Parathyroid adenoma (tissue), 2 donors: ENCODE results near the gene CNOT4.
"Not testable (repeated sequence)": the region's sequence is repeated elsewhere in the genome, so short reads cannot be mapped to it uniquely, and the experiment has no call there.

Experiments used
- H2AFZ ChIP-seq: fragments of 300-600 bp; sonication (generic); one replicate; pipeline ENCODE4 v1.7.0; 2017; ENCODE audit warnings: antibody characterized with exemption, mild to moderate bottlenecking
- H3K27ac ChIP-seq: fragments of 300-600 bp; sonication (generic); one replicate; pipeline ENCODE4 v1.7.0; 2017
- H3K27me3 ChIP-seq: fragments of 300-600 bp; sonication (generic); one replicate; pipeline ENCODE4 v1.7.0; 2017; ENCODE audit warnings: low read length; ENCODE audit not compliant: control insufficient read depth, insufficient read depth
- H3K36me3 ChIP-seq: fragments of 300-600 bp; sonication (generic); one replicate; pipeline ENCODE4 v1.7.0; 2017; ENCODE audit warnings: low read length; ENCODE audit not compliant: control insufficient read depth, insufficient read depth
- H3K4me1 ChIP-seq: fragments of 300-600 bp; sonication (generic); one replicate; pipeline ENCODE4 v1.7.0; 2017; ENCODE audit warnings: control low read depth
- H3K4me2 ChIP-seq: fragments of 300-600 bp; sonication (generic); one replicate; pipeline ENCODE4 v1.7.0; 2017; ENCODE audit warnings: low read length
- H3K4me3 ChIP-seq: fragments of 300-600 bp; sonication (generic); one replicate; pipeline ENCODE4 v1.7.0; 2017; ENCODE audit warnings: low read depth, low read length
- H3K79me2 ChIP-seq: fragments of 300-600 bp; sonication (generic); one replicate; pipeline ENCODE4 v1.7.0; 2017; ENCODE audit warnings: control low read depth
- H3K9ac ChIP-seq: fragments of 300-600 bp; sonication (generic); one replicate; pipeline ENCODE4 v1.7.0; 2017; ENCODE audit warnings: mild to moderate bottlenecking
- H3K9me3 ChIP-seq: fragments of 300-600 bp; sonication (generic); one replicate; pipeline ENCODE4 v1.7.0; 2017; ENCODE audit warnings: low read length; ENCODE audit not compliant: control insufficient read depth
- CTCF ChIP-seq: fragments of 300-600 bp; sonication (generic); IDR thresholded peaks from one replicate; pipeline ENCODE4 v1.7.0; 2017; ENCODE audit warnings: antibody characterized with exemption, mild to moderate bottlenecking
- donor health status: primary hyperparathyroidism.

The CNOT4 gene

GRCh38 chr7:135327458-135327857, 182.4 kb downstream of the CNOT4 start:
- H3K4me2 ChIP-seq = no peak overlapping the region
- H3K36me3 ChIP-seq = no peaks in the 10 kb centered on the region
- H3K27me3 ChIP-seq = no peaks in the 10 kb centered on the region
- H2AFZ ChIP-seq = no peak overlapping the region
- no peak overlapping the region for H3K4me3 ChIP-seq
- no peak overlapping the region for H3K27ac ChIP-seq
- H3K9ac ChIP-seq = no peak overlapping the region
- TF ChIP-seq CTCF = no peak
- H3K4me1 ChIP-seq = no peaks in the 10 kb centered on the region
- H3K79me2 ChIP-seq = no peaks in the 10 kb centered on the region
- no peaks in the 10 kb centered on the region for H3K9me3 ChIP-seq

GRCh38 chr7:135326636-135327280, 183.1 kb downstream of the CNOT4 start:
- no peaks in the 10 kb centered on the region for H3K4me1 ChIP-seq
- no peaks in the 10 kb centered on the region for H3K27me3 ChIP-seq
- H3K9me3 ChIP-seq = no peaks in the 10 kb centered on the region
- no peak overlapping the region for H3K4me3 ChIP-seq
- H3K79me2 ChIP-seq = no peaks in the 10 kb centered on the region
- no peaks in the 10 kb centered on the region for H3K36me3 ChIP-seq
- H3K27ac ChIP-seq = no peak overlapping the region
- no peak overlapping the region for H3K9ac ChIP-seq
- TF ChIP-seq CTCF = no peak
- no peak overlapping the region for H3K4me2 ChIP-seq
- H2AFZ ChIP-seq = no peak overlapping the region

- no peak overlapping the region for H3K4me3 ChIP-seq
- H3K9me3 ChIP-seq = no peaks in the 10 kb centered on the region
- no peak for TF ChIP-seq CTCF
- peaks cover 7% of the 10 kb centered on the region for H3K4me1 ChIP-seq
- H3K4me2 ChIP-seq = no peak overlapping the region
- no peaks in the 10 kb centered on the region for H3K36me3 ChIP-seq
- no peak overlapping the region for H3K27ac ChIP-seq
- no peak overlapping the region for H3K9ac ChIP-seq
- no peaks in the 10 kb centered on the region for H3K79me2 ChIP-seq
- no peak overlapping the region for H2AFZ ChIP-seq
- H3K27me3 ChIP-seq = no peaks in the 10 kb centered on the region
Observed at GRCh38 chr7:135322571-135323340, 187.1 kb downstream of the CNOT4 start.

- no peaks in the 10 kb centered on the region for H3K9me3 ChIP-seq
- no peaks in the 10 kb centered on the region for H3K27me3 ChIP-seq
- H3K36me3 ChIP-seq = no peaks in the 10 kb centered on the region
- H3K4me1 ChIP-seq = peaks cover 7% of the 10 kb centered on the region
- no peak overlapping the region for H3K9ac ChIP-seq
- no peak overlapping the region for H3K4me2 ChIP-seq
- no peak overlapping the region for H2AFZ ChIP-seq
- H3K79me2 ChIP-seq = no peaks in the 10 kb centered on the region
- no peak overlapping the region for H3K27ac ChIP-seq
- TF ChIP-seq CTCF = no peak
- no peak overlapping the region for H3K4me3 ChIP-seq
Observed at GRCh38 chr7:135321556-135321955, 188.3 kb downstream of the CNOT4 start.

GRCh38 chr7:135320953-135321352, 188.9 kb downstream of the CNOT4 start:
- H3K27ac ChIP-seq, H3K27me3 ChIP-seq, H3K36me3 ChIP-seq, H3K4me1 ChIP-seq, H3K9ac ChIP-seq, H2AFZ ChIP-seq, H3K4me2 ChIP-seq, H3K4me3 ChIP-seq, H3K79me2 ChIP-seq, H3K9me3 ChIP-seq: not testable (repeated sequence)
